Liver (tissue), 9 donors: ENCODE measurements around the gene PTPA. TPM values are rescaled to one million over a fixed set of nuclear protein-coding genes. Genes with fewer than 3 reads are reported as not detected.

Experiments used
- DNase-seq: peaks from one replicate; pipeline ENCODE4 v3.0.0-alpha.2; 2017; ENCODE audit warnings: low spot score
- H3K27ac ChIP-seq, 2 donors: one replicate each; pipeline ENCODE4 v1.7.0; 2013; ENCODE audit warnings: inconsistent platforms in 2 of 2, low read length in 2 of 2, control low read depth in 1 of 2, low read depth in 1 of 2, mild to moderate bottlenecking in 1 of 2
- H3K27me3 ChIP-seq, 4 donors: one replicate each; pipeline versions ENCODE4 v1.6.1 to v1.7.0; 2013; ENCODE audit warnings: low read length in 3 of 4, inconsistent platforms in 1 of 4, mild to moderate bottlenecking in 1 of 4, moderate library complexity in 1 of 4; ENCODE audit not compliant: control insufficient read depth in 4 of 4, insufficient read depth in 4 of 4
- H3K36me3 ChIP-seq, 4 donors: one replicate each; pipeline versions ENCODE4 v1.6.1 to v1.7.0; 2013; ENCODE audit warnings: low read length in 3 of 4, mild to moderate bottlenecking in 3 of 4, low read depth in 1 of 4, moderate library complexity in 1 of 4; ENCODE audit not compliant: control insufficient read depth in 4 of 4, insufficient read depth in 3 of 4
- H3K4me1 ChIP-seq, 4 donors: one replicate each; pipeline versions ENCODE4 v1.6.1 to v1.7.0; 2013; ENCODE audit warnings: low read length in 3 of 4, mild to moderate bottlenecking in 3 of 4, moderate library complexity in 1 of 4; ENCODE audit not compliant: control insufficient read depth in 4 of 4, insufficient read depth in 4 of 4
- H3K4me3 ChIP-seq, 3 donors: one replicate each; pipeline versions ENCODE4 v1.6.1 to v1.7.0; 2013; ENCODE audit warnings: low read length in 3 of 3, control low read depth in 1 of 3, low read depth in 1 of 3, mild to moderate bottlenecking in 1 of 3
- H3K9ac ChIP-seq, 2 donors: one replicate each; pipeline ENCODE4 v1.7.0; 2013; ENCODE audit warnings: low read length in 2 of 2, mild to moderate bottlenecking in 2 of 2, moderate library complexity in 2 of 2, control low read depth in 1 of 2, low read depth in 1 of 2
- H3K9me3 ChIP-seq, 4 donors: one replicate each; pipeline versions ENCODE4 v1.6.1 to v1.7.0; 2013; ENCODE audit warnings: low read length in 3 of 4; ENCODE audit not compliant: control insufficient read depth in 4 of 4
- ATF3 ChIP-seq: IDR thresholded peaks from 2 replicates; pipeline ENCODE4 v1.6.1; 2016; ENCODE audit warnings: antibody characterized with exemption
- CTCF ChIP-seq: fragments of 150-350 bp; IDR thresholded peaks from 2 replicates; pipeline ENCODE4 v1.5.1; 2017; ENCODE audit warnings: improper control_type of control experiment, low read depth, low read length; ENCODE audit not compliant: missing input control
- EGR1 ChIP-seq, 2 donors: IDR thresholded peaks; 2 replicates each; pipeline ENCODE4 v1.6.1; 2016 to 2018; ENCODE audit warnings: antibody characterized with exemption in 2 of 2, low read depth in 2 of 2
- FOXA1 ChIP-seq: IDR thresholded peaks from 2 replicates; pipeline ENCODE4 v1.6.1; 2016; ENCODE audit warnings: antibody characterized with exemption
- FOXA2 ChIP-seq: IDR thresholded peaks from 2 replicates; pipeline ENCODE4 v1.6.1; 2016; ENCODE audit warnings: antibody characterized with exemption
- GABPA ChIP-seq, 2 donors: IDR thresholded peaks in 1 of 2; conservative IDR thresholded peaks in 1 of 2; 2 replicates each; pipeline ENCODE4 v1.6.1; 2016; ENCODE audit warnings: antibody characterized with exemption in 2 of 2, mild to moderate bottlenecking in 1 of 2, moderate library complexity in 1 of 2
- HNF4A ChIP-seq, 2 donors: conservative IDR thresholded peaks; 2 replicates each; pipeline ENCODE4 v1.6.1; 2016; ENCODE audit warnings: antibody characterized with exemption in 2 of 2, mild to moderate bottlenecking in 2 of 2
- HNF4G ChIP-seq: IDR thresholded peaks from 2 replicates; pipeline ENCODE4 v1.6.1; 2016; ENCODE audit warnings: antibody characterized with exemption
- JUND ChIP-seq, 2 donors: IDR thresholded peaks; 2 replicates each; pipeline ENCODE4 v1.6.1; 2016; ENCODE audit warnings: antibody characterized with exemption in 2 of 2
- MAX ChIP-seq: IDR thresholded peaks from 2 replicates; pipeline ENCODE4 v1.6.1; 2016; ENCODE audit warnings: antibody characterized with exemption
- NR2F2 ChIP-seq: IDR thresholded peaks from 2 replicates; pipeline ENCODE4 v1.6.1; 2016; ENCODE audit warnings: antibody characterized with exemption
- REST ChIP-seq: IDR thresholded peaks from 2 replicates; pipeline ENCODE4 v1.6.1; 2016; ENCODE audit warnings: antibody characterized with exemption, mild to moderate bottlenecking
- RXRA ChIP-seq, 2 donors: IDR thresholded peaks; 2 replicates each; pipeline ENCODE4 v1.6.1; 2017 to 2018; ENCODE audit warnings: antibody characterized with exemption in 2 of 2, mild to moderate bottlenecking in 1 of 2
- SP1 ChIP-seq: IDR thresholded peaks from 2 replicates; pipeline ENCODE4 v1.6.1; 2018; ENCODE audit warnings: antibody characterized with exemption, mild to moderate bottlenecking
- TAF1 ChIP-seq: conservative IDR thresholded peaks from 2 replicates; pipeline ENCODE4 v1.6.1; 2016; ENCODE audit warnings: antibody characterized with exemption, mild to moderate bottlenecking
- YY1 ChIP-seq: IDR thresholded peaks from 2 replicates; pipeline ENCODE4 v1.6.1; 2016; ENCODE audit warnings: antibody characterized with exemption, mild to moderate bottlenecking
- ZBTB33 ChIP-seq: IDR thresholded peaks from 2 replicates; pipeline ENCODE4 v1.6.1; 2016; ENCODE audit warnings: antibody characterized with exemption
- WGBS: extraction: QIAGEN DNeasy Blood & Tissue Kit; methylation state at CpG from one replicate; pipeline ENCODE4 v1.1.7; 2013; 5-methylcytosine and 5-hydroxymethylcytosine counted together
- polyA plus RNA-seq, 2 donors: library from polyadenylated mRNA; stranded (reverse) in 1 of 2; unstranded in 1 of 2; fragments of 200-250 nt in 1 of 2; fragments of >200 nt in 1 of 2; fragmentation: Nextera tagmentation in 1 of 2; extraction: Ambion mirVana in 1 of 2; gene quantifications; one replicate each; pipeline versions ENCODE4 v1.2.1 to v1.2.3, GENCODE V29; 2013 to 2015
- total RNA-seq, 2 donors: library from RNA; depleted of rRNA; stranded (reverse); fragments of >200 nt; gene quantifications; one replicate each; pipeline ENCODE4 v1.2.3, GENCODE V29; 2014
- donor health status: healthy.
- donor health status: healthy.
- donor health status: healthy.
- donor health status: healthy.
- donor health status: healthy.

The PTPA gene
- total and polyA plus RNA-seq, 4 donors: 27.6 to 66.0 (median 38.4) TPM

- no peaks in the 10 kb centered on the region for H3K9me3 ChIP-seq
- peak overlapping the region; percentile 75 to 98 for H3K9ac ChIP-seq
- peak overlapping the region; percentile 99 for H3K27ac ChIP-seq
- H3K27me3 ChIP-seq: no peaks in the 10 kb centered on the region
- under 1% methylated on average over 80 of the region's 80 CpGs for WGBS
- TF ChIP-seq REST (peak; percentile 23), NR2F2 (no peak), YY1 (no peak)
- DNase-seq: no peak
- peak overlapping the region; percentile 78 to 90 (median 85) for H3K4me3 ChIP-seq
- H3K4me1 ChIP-seq: peaks cover 4 to 29% (median 10%) of the 10 kb centered on the region in 4 donors
- no peaks in the 10 kb centered on the region for H3K36me3 ChIP-seq
These were observed 65.7 kb downstream of the PTPA start for GRCh38 chr9:129176701-129177442.

GRCh38 chr9:129177443-129177790 is 66.2 kb downstream of the PTPA start:
- H3K4me1 ChIP-seq: peaks cover 4 to 29% (median 10%) of the 10 kb centered on the region in 4 donors
- WGBS: under 1% methylated on average over 56 of the region's 56 CpGs
- peak overlapping the region; percentile 93 for H3K27ac ChIP-seq
- no peaks in the 10 kb centered on the region for H3K9me3 ChIP-seq
- no peak for TF ChIP-seq MAX
- TF ChIP-seq EGR1 (IDR thresholded peaks at IDR 0.05; ENCODE audit: low read depth in 2 of 2): no peak
- TF ChIP-seq FOXA1: no peak
- no peak for TF ChIP-seq CTCF
- no peak for TF ChIP-seq NR2F2
- no peak for TF ChIP-seq GABPA (IDR thresholded peaks at IDR 0.05 in 1 of 2, conservative IDR thresholded peaks at IDR 0.05 in 1 of 2)
- no peak for TF ChIP-seq HNF4A (conservative IDR thresholded peaks at IDR 0.05)
- TF ChIP-seq ATF3: no peak
- no peak for TF ChIP-seq JUND (IDR thresholded peaks at IDR 0.05)
- no peak for TF ChIP-seq ZBTB33
- no peak for TF ChIP-seq FOXA2
- TF ChIP-seq RXRA (IDR thresholded peaks at IDR 0.05): no peak
- no peak for TF ChIP-seq HNF4G
- no peak for TF ChIP-seq SP1
- TF ChIP-seq TAF1: no peak
- H3K36me3 ChIP-seq: no peaks in the 10 kb centered on the region
- peak overlapping the region in 1 of 2 donors; percentile 80 for H3K9ac ChIP-seq
- no peak for DNase-seq
- H3K4me3 ChIP-seq: peak overlapping the region; percentile 83 to 91 (median 90)
- H3K27me3 ChIP-seq: no peaks in the 10 kb centered on the region
